K562 (cell line): Measurements from ENCODE around the gene TXN2. TPM values are rescaled to one million over a fixed set of nuclear protein-coding genes. Genes with fewer than 3 reads are reported as not detected.
A peak's percentile ranks its signal among the peaks of the same experiment; 100 is the strongest.

Source experiments
- ID3 ChIP-seq, 2 experiments: fragments of 250-450 bp in 1 of 2; fragments of 450-650 bp in 1 of 2; sonication (Bioruptor Pico) in 1 of 2; IDR thresholded peaks; 2 replicates each; pipeline versions ENCODE4 v1.6.1 to v1.8.0; 2016 to 2021; ENCODE audit warnings: mild to moderate bottlenecking in 2 of 2, moderate library complexity in 2 of 2, missing compliant biosample characterization in 1 of 2, missing genetic modification characterization in 1 of 2
- NR2C1 ChIP-seq, 2 experiments: fragments of 450-650 bp; IDR thresholded peaks; 2 replicates each; pipeline ENCODE4 v1.6.1; 2017; ENCODE audit warnings: mild to moderate bottlenecking in 2 of 2, antibody characterized with exemption in 1 of 2, inconsistent platforms in 1 of 2, missing compliant biosample characterization in 1 of 2, missing genetic modification characterization in 1 of 2
- POLR2AphosphoS2 ChIP-seq: IDR thresholded peaks from 2 replicates; pipeline ENCODE4 v1.6.1; 2012; ENCODE audit warnings: low read length, improper control_type of control experiment
- POLR2AphosphoS5 ChIP-seq: IDR thresholded peaks from 2 replicates; pipeline ENCODE4 v1.6.1; 2011; ENCODE audit warnings: mild to moderate bottlenecking, low read depth, low read length, moderate library complexity; ENCODE audit not compliant: control insufficient read depth, insufficient read depth
- RAD21 ChIP-seq, 2 experiments: fragments of 250-450 bp in 1 of 2; fragments of 450-650 bp in 1 of 2; sonication (Bioruptor Pico) in 1 of 2; formaldehyde crosslinking in 1 of 2; IDR thresholded peaks in 1 of 2; conservative IDR thresholded peaks in 1 of 2; 2 replicates each; pipeline versions ENCODE4 v1.4.0 to v1.8.0; 2020 to 2022; ENCODE audit warnings: mild to moderate bottlenecking in 2 of 2, moderate library complexity in 1 of 2
- RBM34 ChIP-seq: fragments of 200-400 bp; formaldehyde crosslinking; IDR thresholded peaks from 2 replicates; pipeline ENCODE4 v1.6.1; 2018; ENCODE audit warnings: low read length, borderline replicate concordance; ENCODE audit not compliant: insufficient read depth
- THAP12 ChIP-seq: fragments of 250-450 bp; sonication (Bioruptor Pico); IDR thresholded peaks from 2 replicates; pipeline ENCODE4 v1.9.0; 2021; ENCODE audit warnings: mild to moderate bottlenecking, inconsistent platforms
- USF2 ChIP-seq: sonication (generic); formaldehyde crosslinking; IDR thresholded peaks from 2 replicates; pipeline ENCODE4 v1.5.0; 2020; ENCODE audit warnings: missing genetic modification reagents
- ZNF253 ChIP-seq: fragments of 250-450 bp; sonication (Bioruptor Pico); conservative IDR thresholded peaks from 2 replicates; pipeline ENCODE4 v1.6.1; 2021; ENCODE audit warnings: mild to moderate bottlenecking
- ZNF318 ChIP-seq, 2 experiments: fragments of 450-650 bp; IDR thresholded peaks; 2 replicates each; pipeline ENCODE4 v1.6.1; 2016; ENCODE audit warnings: mild to moderate bottlenecking in 2 of 2, borderline replicate concordance in 1 of 2, low read depth in 1 of 2, moderate library complexity in 1 of 2
- ZNF384 ChIP-seq: IDR thresholded peaks from 2 replicates; pipeline ENCODE4 v1.6.1; 2012; ENCODE audit warnings: low read depth, low read length, improper control_type of control experiment
- polyA plus RNA-seq, 8 experiments: library from polyadenylated mRNA; depleted of rRNA in 4 of 8; stranded (reverse) in 5 of 8; unstranded in 3 of 8; fragments of >200 nt; fragmentation: Nextera tagmentation in 2 of 8; fragmentation: Illumina TruSeq in 1 of 8; extraction: Ambion mirVana in 2 of 8; extraction: Trizol in 1 of 8; gene quantifications; 2 replicates each; pipeline versions ENCODE4 v1.2.1 to v1.2.3, GENCODE V29; 2011 to 2014; ENCODE audit warnings: inconsistent platforms in 1 of 8, missing spikeins in 1 of 8
- total RNA-seq, 7 experiments: library from RNA; depleted of rRNA in 6 of 7; stranded (reverse); fragments of >200 nt in 6 of 7; fragmentation: Illumina TruSeq in 2 of 7; extraction: Trizol in 2 of 7; gene quantifications; 2 replicates each; pipeline versions ENCODE4 v1.2.1 to v1.2.3, GENCODE V29; 2011 to 2021; ENCODE audit warnings: low replicate concordance in 1 of 7

Gene TXN2
- total and polyA plus RNA-seq, 9 of the 15 experiments (the other 6 are each of a cell fraction or from before 2014, with no cell fraction given): 48.5 to 399 (median 118) TPM

- TF ChIP-seq ZNF318 (IDR thresholded peaks at IDR 0.05; ENCODE audit: borderline replicate concordance in 1 of 2, low read depth in 1 of 2) (peak in 1 of 2 experiments; percentile 21; a peak in 1 of 4 replicates), ZNF384 (no peak), NR2C1 (IDR thresholded peaks at IDR 0.05) (no peak), NR2C1 (tag; IDR thresholded peaks at IDR 0.05) (peak; percentile 16; the same call in 1 of the 2 replicates), THAP12 (no peak), POLR2AphosphoS2 (no peak), ID3 (CRISPR knock-in tag; IDR thresholded peaks at IDR 0.05) (no peak), ID3 (tag; IDR thresholded peaks at IDR 0.05) (no peak), POLR2AphosphoS5 (peak; percentile 32; the same call in 1 of the 2 replicates), ZNF253 (CRISPR knock-in tag) (no peak), RBM34 (no peak), USF2 (CRISPR knock-in tag) (peak; percentile 87), RAD21 (CRISPR knock-in tag; conservative IDR thresholded peaks at IDR 0.05 in 1 of 2, IDR thresholded peaks at IDR 0.05 in 1 of 2) (0 out of 4 replicates have a peak, but pooled peaks of 1 of the 2 experiments have one; percentile 8)
Measured at GRCh38 chr22:36419177-36419911, 62.1 kb downstream of the TXN2 start (continued).
